HL-60/S4 treated with retinoic acid at 250 ng/mL for 4 days and 3 days (cell line): ENCODE data around the gene NOL4L.
"Not testable (repeated sequence)": the region's sequence is repeated elsewhere in the genome, so short reads cannot be mapped to it uniquely, and the experiment has no call there.

Experiments used
- in situ Hi-C: fragments of 300-500 bp; cut with MboI; formaldehyde crosslinking; loops from 2 replicates; pipeline ENCODE4 v1.7.0; 2022; ENCODE audit warnings: low sequenced_read_pairs

NOL4L gene

GRCh38 chr20:32578062-32578461 lies 7.1 kb downstream of the NOL4L start:
- in situ Hi-C loops: not testable (repeated sequence)

GRCh38 chr20:32577657-32578056 lies 7.5 kb downstream of the NOL4L start:
- in situ Hi-C loops: no loop called here

- in situ Hi-C loops: no loop called here
Observed at GRCh38 chr20:32577023-32577422, 8.1 kb downstream of the NOL4L start.

GRCh38 chr20:32576560-32576959 lies 8.6 kb downstream of the NOL4L start:
- in situ Hi-C loops: no loop called here

- in situ Hi-C loops: no loop called here
Observed at GRCh38 chr20:32575805-32576204, 9.3 kb downstream of the NOL4L start.

- in situ Hi-C loops: no loop called here
Observed at GRCh38 chr20:32575227-32575581, 9.9 kb downstream of the NOL4L start.

GRCh38 chr20:32574296-32575226 lies 10.6 kb downstream of the NOL4L start:
- in situ Hi-C loops: no loop called here

GRCh38 chr20:32573167-32573851 lies 11.8 kb downstream of the NOL4L start:
- in situ Hi-C loops: no loop called here

GRCh38 chr20:32572271-32572968 lies 12.7 kb downstream of the NOL4L start:
- in situ Hi-C loops: no loop called here

GRCh38 chr20:32571566-32571965 lies 13.6 kb downstream of the NOL4L start:
- in situ Hi-C loops: no loop called here

GRCh38 chr20:32570401-32571190 lies 14.5 kb downstream of the NOL4L start:
- in situ Hi-C loops: no loop called here

GRCh38 chr20:32569380-32570305 lies 15.5 kb downstream of the NOL4L start:
- in situ Hi-C loops: no loop called here

GRCh38 chr20:32569018-32569379 lies 16.1 kb downstream of the NOL4L start:
- in situ Hi-C loops: no loop called here

- in situ Hi-C loops: no loop called here
Observed at GRCh38 chr20:32567384-32568178, 17.6 kb downstream of the NOL4L start.

GRCh38 chr20:32566379-32567374 lies 18.5 kb downstream of the NOL4L start:
- in situ Hi-C loops: no loop called here

GRCh38 chr20:32565735-32566032 lies 19.4 kb downstream of the NOL4L start:
- in situ Hi-C loops: no loop called here

- in situ Hi-C loops: no loop called here
Observed at GRCh38 chr20:32564921-32565734, 20.0 kb downstream of the NOL4L start.
